ENCODE results near the gene IMMP2L.

- TF ChIP-seq POLR2A (IDR thresholded peaks at IDR 0.05; ENCODE audit: control extremely low read depth in 1 of 2, low read depth in 2 of 2, low read length in 2 of 2) (no peak), CTBP2 (IDR thresholded peaks at IDR 0.05; ENCODE audit: borderline replicate concordance, insufficient read depth, insufficient read length, low read length) (no peak), CTCF (IDR thresholded peaks at IDR 0.05; ENCODE audit: control extremely low read depth in 1 of 3, insufficient read depth in 1 of 3, low read depth in 1 of 3, low read length in 3 of 3) (no peak), TBP (IDR thresholded peaks at IDR 0.05; ENCODE audit: low read depth, low read length) (no peak), MAX (IDR thresholded peaks at IDR 0.05) (no peak), EP300 (IDR thresholded peaks at IDR 0.05; ENCODE audit: borderline replicate concordance in 1 of 2, low read depth in 2 of 2, low read length in 2 of 2) (no peak), ZNF274 (IDR thresholded peaks at IDR 0.05; ENCODE audit: borderline replicate concordance, extremely low read depth, low read length) (no peak), RAD21 (IDR thresholded peaks at IDR 0.05 in 1 of 2, conservative IDR thresholded peaks at IDR 0.05 in 1 of 2; ENCODE audit: low read depth in 2 of 2, low read length in 2 of 2) (no peak), YY1 (IDR thresholded peaks at IDR 0.05; ENCODE audit: low read depth, low read length) (no peak), SIRT6 (IDR thresholded peaks at IDR 0.05; ENCODE audit: low read length) (no peak)
Observed at GRCh38 chr7:111026806-111027205, 535.5 kb downstream of the IMMP2L start.

Measured in H1 (cell line).